ENCODE data around the gene OR8G5.
"Not testable (repeated sequence)": the region's sequence is repeated elsewhere in the genome, so short reads cannot be mapped to it uniquely, and the experiment has no call there.

- TF ChIP-seq CTCF (conservative IDR thresholded peaks at IDR 0.05); ZFX (IDR thresholded peaks at IDR 0.05): not testable (repeated sequence)
These were observed 14.7 kb downstream of the OR8G5 start for GRCh38 chr11:124270886-124271285.
